ENCODE results near the gene ZNF8.
"Not testable (repeated sequence)": the region's sequence is repeated elsewhere in the genome, so short reads cannot be mapped to it uniquely, and the experiment has no call there.

ZNF8 gene

DNA sequence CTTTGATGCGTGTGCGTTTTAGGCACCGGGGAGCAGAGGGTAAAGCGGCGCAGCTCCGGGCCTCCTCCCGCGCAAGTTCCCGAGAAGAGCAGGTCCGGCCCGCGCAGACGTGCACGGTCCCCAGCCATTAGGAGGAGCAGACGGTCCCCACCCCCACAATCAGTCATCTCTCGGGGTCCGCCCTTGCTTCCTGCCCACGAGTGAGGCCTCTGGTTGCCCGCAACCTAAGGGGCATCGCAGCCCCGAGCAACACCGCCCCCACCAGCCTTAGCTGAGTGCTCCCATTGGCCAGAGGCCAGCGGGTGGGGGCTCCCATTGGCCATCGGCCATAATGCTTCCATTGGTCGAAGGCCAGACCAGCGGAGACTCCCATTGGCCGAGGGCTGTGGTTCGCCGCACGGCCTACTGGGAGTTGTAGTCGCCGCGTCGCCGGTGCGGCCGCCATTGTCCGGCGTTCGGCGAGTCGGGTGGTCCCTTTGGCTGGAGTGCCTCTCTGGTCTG, at the start of gene ZNF8:
TSS of gene ZNF8 (plus strand) at position 415 of the 501 bp plus-strand sequence. CDS start 127 bp downstream, outside the sequence.
- DNase-seq: peak; percentile 98

GRCh38 chr19:58229255-58229639, 49.5 kb upstream of the ZNF8 start:
- peak; percentile 20 for DNase-seq

DNA sequence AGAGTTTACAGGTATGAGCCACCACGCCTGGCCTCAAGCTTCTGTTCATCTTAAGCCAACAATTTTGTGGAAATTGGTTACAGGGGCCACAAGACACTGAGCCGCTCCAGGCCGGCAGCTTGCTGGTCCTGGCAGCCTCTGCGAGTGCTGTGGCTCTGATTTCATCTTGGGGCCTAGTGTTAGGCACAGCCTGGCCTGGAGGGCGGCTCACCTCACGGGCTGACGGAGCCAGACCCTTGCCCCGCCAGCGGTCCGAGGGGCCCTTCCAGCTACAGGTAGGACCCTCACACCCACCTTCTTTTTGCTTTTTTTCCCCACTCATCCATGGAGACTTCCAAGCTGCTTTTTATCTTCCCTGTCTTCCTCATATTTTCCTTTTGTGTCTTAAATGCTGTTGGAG, 41.4 kb upstream of the ZNF8 start:
- DNase-seq: no peak

DNA sequence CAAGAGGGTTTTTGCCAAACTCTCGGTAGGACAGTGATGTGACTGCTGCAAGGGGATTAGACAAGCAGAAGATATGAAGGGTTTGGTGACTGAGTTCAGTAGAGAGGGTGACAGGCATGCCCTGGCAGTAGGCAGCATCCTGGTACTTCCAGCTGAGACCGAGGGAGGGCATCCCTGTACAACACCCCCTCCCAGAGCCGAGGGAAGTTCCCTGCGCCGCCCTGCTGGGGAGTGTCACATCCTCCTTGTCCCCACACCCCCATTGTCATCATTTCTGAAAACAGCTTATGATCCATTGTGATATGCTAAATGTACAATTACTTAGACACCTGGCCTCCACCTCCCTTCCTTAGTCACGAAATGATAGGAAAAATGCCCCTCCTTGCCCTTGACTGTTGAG, 35.4 kb upstream of the ZNF8 start:
- DNase-seq: no peak

DNA sequence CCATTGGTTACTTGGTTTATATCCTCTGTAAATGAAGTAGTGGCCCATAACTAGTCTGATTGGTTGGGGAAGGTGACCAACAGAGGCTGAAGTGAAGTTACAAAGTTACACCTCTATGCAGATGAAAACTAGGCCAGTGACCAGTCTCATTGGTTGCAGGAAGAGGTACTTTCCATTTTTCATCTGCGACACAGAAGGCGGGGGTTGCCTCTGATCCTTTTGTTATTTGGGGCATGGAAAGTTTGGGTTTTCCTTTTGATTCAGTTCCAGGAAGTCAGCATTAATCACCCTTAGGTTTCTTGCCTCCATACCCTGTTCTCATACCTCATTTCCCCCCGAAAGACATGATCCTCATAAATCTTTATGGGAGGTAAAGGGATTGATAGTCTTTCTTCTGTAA, 29.9 kb upstream of the ZNF8 start:
- no peak for DNase-seq

- DNase-seq: no peak
These were observed 26.6 kb upstream of the ZNF8 start for GRCh38 chr19:58252102-58252685.

DNA sequence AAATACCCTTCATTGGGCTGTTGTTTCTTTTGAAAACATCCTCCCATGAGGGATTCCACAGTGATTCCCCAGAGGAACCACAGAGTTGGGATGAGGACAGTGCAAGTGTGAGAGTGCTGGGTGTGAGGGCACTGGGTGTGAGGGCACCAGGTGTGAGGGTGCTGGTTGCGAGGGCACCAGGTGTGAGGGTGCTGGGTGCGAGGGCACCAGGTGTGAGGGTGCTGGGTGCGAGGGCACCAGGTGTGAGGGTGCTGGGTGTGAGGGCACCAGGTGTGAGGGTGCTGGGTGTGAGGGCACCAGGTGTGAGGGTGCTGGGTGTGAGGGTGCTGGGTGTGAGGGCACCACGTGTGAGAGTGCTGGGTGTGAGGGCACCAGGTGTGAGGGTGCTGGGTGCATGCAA, 20.5 kb upstream of the ZNF8 start:
- DNase-seq: not testable (repeated sequence)

DNA sequence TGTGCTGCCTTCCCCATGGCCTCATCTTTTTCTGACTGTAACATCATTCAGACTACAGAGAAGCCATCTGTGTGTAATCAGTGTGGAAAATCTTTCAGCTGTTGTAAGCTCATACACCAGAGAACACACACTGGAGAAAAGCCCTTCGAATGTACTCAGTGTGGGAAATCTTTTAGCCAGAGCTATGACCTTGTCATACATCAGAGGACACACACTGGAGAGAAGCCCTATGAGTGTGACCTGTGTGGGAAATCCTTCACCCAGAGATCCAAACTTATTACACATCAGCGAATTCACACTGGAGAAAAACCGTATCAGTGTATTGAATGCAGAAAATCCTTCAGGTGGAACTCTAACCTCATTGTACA, 17.2 kb upstream of the ZNF8 start:
- DNase-seq: no peak

DNA sequence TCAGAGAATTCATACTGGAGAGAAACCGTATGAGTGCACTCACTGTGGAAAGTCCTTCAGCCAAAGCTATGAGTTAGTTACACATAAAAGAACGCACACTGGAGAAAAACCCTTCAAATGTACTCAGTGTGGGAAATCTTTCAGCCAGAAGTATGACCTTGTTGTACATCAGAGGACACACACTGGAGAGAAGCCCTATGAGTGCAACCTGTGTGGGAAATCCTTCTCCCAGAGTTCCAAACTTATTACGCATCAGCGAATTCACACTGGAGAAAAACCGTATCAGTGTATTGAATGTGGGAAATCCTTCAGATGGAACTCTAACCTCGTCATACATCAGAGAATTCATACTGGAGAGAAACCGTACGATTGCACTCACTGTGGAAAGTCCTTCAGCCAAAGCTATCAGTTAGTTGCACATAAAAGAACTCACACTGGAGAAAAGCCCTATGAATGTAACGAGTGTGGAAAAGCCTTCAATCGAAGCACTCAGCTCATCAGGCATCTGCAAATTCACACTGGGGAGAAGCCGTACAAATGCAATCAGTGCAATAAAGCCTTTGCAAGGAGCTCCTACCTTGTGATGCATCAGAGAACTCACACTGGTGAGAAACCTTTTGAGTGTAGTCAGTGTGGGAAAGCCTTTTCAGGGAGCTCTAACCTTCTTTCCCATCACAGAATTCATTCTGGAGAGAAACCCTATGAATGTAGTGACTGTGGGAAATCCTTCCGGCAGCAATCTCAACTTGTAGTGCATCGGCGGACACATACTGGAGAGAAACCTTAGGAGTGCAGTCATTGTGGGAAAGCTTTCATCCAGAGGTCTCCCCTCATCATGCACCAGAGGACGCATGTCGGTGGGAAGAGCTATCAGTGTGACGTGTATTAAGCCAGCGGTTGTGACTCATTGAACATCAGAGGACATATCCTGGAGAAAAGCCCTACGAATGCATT, 16.5 kb upstream of the ZNF8 start:
- DNase-seq: no peak

- DNase-seq: no peak
These were observed 15.8 kb upstream of the ZNF8 start for GRCh38 chr19:58262922-58263296.

DNA sequence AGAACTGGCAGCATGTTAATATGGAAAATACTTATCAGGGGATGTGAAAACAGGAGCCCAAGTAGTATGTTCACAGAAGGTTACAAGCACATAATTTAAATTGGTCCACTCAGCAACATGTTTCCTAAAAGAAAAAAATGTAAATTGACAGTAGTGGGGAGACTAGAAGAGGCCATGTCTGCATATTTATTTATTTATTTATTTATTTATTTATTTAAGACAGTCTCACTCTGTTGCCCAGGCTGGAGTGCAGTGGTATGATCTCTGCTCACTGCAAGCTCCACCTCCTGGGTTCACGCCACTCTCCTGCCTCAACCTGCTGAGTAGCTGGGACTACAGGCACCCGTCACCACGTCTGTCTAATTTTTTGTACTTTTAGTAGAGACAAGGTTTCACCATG, 13.7 kb upstream of the ZNF8 start:
- no peak for DNase-seq

DNA sequence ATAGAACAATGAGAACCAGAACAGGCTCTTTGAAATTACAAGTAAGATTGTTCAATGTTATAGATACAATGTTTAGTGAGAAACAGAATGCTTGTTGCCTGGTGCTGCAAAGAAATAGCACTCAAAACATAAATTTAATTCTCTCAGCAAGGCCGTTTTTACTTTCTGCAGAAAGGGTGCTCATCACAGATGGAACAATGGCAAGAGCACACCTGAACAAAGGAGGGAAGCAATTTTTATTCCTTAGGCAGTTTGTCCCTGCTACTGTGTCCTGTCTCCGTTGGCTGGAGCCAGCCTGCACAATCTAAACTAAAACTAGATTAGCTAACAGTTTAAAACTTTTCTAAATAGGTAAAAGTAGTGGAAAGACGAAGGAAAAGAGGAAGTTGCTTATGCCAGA, 10.4 kb upstream of the ZNF8 start:
- DNase-seq: no peak

- no peak for DNase-seq
These were observed 4.0 kb upstream of the ZNF8 start for GRCh38 chr19:58274771-58275201.

GRCh38 chr19:58275564-58275963, 3.2 kb upstream of the ZNF8 start:
- no peak for DNase-seq

DNA sequence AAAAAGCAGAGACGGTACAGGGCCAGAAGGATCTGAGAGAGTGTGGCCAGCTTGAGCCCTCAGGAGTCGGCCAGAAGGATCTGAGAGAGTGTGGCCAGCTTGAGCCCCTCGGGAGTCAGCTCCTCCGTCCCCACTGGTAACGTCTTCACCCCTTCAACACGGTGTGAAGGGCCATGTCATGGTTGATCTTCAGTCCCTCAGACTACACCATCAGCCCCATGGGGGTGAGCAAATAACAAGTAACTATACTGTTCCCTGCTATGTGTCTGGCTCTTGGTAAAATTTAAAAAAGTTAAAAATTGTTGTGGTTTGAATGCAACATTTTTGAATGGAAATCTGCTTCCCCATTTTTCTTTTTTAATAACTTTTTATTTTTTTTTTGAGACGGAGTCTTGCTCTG, 1.6 kb upstream of the ZNF8 start:
- no peak for DNase-seq

GRCh38 chr19:58277748-58278540, 811 bp upstream of the ZNF8 start:
- DNase-seq: no peak

GRCh38 chr19:58279042-58279924, 528 bp downstream of the ZNF8 start:
- peak; percentile 27 for DNase-seq

- DNase-seq: no peak
These were observed 1.2 kb downstream of the ZNF8 start for GRCh38 chr19:58279925-58280316.

DNA sequence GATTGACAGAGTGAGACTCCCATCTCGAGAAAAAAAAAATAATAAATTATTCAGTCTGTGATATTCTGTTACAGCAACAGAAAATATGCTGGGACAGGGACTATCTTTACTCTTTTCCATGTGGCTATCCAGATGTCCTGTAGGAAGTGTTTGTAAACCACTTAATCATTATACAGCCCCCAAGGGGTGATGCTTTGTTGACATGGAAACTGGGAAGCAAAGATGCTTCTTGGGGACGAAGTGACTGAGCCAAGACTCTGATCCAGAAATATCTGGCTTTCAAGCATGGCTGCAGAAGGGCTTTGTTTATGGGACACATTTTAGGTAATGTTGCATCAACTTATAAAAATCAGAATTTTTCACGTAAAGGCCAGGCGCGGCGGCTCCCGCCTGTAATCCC, 5.4 kb downstream of the ZNF8 start:
- no peak for DNase-seq

DNA sequence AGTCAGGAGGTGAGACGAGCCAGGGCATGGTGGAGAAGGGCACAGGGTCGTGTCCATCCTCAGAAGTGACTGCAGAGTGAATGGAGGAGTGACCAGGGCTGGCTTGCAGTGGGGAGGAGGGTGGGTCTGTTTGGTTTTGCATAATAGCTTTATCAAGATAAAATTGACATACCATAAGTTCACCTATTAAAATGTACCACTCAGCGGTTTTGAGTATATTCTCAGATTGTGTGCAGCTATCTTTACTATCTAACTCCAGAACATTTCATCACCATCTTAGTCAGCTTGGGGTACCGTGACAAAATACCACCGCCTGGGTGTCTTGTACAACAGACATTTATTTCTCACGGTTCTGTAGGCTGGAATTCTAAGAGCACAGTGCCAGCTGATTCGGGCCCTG, 13.2 kb downstream of the ZNF8 start:
- no peak for DNase-seq

DNA sequence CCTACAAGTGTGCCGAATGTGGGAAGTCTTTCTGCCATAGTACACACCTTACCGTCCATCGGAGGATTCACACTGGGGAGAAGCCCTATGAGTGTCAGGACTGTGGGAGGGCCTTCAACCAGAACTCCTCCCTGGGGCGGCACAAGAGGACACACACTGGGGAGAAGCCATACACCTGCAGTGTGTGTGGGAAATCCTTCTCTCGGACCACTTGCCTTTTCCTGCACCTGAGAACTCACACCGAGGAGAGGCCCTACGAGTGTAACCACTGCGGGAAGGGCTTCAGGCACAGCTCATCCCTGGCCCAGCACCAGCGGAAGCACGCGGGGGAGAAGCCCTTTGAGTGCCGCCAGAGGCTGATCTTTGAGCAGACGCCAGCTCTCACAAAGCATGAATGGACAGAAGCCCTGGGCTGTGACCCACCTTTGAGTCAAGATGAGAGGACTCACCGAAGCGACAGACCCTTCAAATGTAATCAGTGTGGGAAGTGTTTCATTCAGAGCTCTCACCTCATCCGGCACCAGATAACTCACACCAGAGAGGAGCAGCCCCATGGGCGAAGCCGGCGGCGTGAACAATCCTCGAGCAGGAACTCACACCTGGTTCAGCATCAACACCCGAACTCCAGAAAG, 16.1 kb downstream of the ZNF8 start:
- DNase-seq: no peak

- DNase-seq: no peak
These were observed 17.3 kb downstream of the ZNF8 start for GRCh38 chr19:58296104-58296503.

All from CD4-positive, alpha-beta T cell treated with Interleukin-12 subunit alpha and Interleukin-12 subunit beta, for 1 hour (primary cell).